Suppressor macrophage treated with lipopolysaccharide for 4 hours (primary cell): ENCODE data around the gene ARHGAP12.
"Not testable (repeated sequence)": the region's sequence is repeated elsewhere in the genome, so short reads cannot be mapped to it uniquely, and the experiment has no call there.

ENCODE experiments used
- DNase-seq: peaks from one replicate; pipeline ENCODE4 v3.0.0-alpha.2; 2020

The ARHGAP12 gene

DNA sequence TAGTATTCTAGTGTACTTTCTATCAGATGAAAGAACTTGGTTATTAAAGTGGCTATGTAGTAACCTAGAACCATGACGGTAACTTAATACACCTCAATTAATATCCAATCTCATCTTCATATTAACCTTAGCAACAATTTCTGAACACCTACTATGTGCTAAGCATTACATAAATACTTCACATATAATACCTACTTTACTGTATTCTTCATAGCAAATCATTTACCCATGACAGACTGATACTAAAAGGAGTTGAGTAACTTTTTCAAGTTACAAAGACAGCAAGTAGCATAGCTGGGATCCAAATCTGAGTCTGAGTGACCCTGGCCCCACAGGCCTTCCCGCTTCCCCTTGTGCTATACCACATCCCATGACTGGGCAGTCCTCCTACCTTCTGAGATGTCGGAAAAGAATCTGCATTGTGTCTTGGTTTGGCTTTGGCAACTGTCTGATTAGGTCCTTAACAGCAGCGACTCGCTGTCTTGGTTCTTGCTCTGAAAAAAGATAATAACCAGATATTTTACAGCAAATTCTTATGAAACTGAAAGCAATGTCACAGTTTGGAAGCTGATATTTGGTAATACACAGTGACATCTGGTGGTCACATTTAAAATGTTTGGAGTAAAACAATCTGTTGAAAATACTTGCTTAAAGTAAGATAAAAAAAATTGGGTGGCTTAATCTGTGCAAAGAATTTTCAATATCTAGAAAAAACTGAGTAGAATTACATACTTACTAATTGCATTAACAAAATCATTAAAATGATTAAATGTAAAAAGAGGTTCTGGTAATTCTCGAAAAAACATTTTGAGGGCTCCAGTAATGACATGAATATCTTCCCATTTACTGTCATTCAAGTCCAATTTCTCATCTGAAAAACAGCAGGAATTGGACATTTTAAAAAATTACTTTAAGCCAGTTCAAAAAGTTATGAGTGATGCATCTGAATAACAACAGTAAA is 120.1 kb downstream of the ARHGAP12 start:
- peak; percentile 66 for DNase-seq

DNA sequence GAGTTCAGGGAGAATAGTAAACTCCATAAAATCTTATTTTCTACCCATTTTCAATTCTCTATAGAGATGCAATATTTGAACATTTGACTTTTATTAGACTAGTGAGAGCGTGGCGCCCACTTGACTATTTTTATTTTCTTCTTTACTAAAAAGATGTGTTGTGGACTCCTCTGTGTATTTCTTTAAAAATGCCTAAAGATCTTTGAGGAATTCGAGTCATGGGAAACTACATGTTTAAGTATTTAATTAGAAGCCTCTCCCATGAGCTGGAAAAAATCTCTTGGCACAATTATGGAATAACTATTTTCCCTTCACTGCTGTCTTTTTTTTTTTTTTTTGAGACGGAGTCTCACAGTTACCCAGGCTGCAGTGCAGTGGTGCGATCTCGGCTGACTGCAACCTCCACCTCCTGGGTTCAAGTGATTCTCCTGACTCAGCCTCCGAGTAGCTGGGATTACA is 124.2 kb downstream of the ARHGAP12 start:
- no peak for DNase-seq

DNA sequence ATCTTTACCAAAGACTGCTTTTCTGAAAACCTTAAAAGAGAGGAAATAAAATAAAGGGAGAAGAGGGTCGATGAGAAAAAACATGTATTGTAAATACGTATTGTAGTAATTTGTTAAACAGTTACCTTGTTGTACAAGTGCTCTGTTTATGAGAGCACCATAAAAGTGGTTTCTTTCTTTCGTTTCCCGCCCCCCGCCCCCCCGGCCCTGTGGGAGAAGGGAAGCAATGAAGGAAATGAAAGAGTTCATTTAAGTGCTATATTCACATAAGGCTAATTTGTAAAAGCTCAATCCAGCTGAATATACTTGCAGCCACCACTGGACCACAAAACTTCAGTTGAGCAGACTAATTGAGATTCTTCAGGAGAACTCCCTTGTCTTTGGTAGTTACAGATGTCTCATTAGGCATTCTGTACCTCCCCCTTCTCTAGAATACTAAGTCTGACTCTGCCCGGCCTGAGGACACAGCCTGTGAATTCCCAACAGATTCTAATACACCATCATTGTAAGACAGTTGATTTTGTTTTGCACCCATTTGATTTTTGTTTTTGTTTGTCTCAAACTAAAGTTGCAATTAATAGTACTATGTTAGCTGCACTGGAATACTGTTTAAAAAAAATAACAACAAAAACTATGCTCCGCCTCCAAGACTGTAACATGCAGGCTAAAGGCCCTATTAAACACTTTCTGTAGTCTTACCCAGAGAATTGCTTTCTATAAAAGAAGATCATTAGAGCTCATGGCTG is 124.9 kb downstream of the ARHGAP12 start:
- DNase-seq: no peak

DNA sequence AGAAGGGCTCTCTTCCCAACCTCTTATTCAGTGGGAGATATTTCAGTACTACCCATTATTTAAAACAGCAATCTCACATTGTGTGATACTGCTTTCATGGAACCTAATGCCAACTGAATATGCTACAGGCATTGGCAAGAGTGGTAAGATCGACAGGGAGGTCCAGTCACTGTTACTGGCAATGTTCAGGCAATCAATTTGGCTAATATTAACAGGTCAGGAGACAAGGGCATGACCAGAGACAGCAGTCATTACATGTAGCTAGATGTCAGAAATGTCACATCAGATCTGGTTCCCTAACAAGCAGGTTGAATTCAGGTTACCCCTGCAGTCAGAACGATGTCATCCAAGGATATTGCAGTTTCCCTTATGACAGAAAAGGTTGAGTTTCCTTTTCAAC is 129.4 kb downstream of the ARHGAP12 start:
- DNase-seq: peak; percentile 4

DNA sequence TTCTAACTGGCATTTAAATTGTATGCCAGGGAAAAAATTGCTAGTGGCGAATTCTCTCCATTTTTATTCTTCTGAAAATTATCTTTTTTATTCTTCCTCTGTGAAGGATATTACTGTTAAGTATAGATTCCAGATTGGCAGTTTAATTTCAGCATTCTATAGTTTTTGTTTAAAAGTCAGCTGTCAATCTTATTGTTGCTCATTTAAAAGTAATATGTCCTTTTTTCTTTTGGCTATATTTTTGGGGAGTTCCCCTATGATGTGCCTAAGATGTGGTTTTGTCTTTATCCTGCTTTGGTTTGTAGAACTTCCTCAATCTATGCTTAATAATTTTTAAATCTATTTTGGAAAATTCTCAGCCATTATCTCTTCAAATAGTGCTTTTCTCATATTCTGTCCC is 135.9 kb downstream of the ARHGAP12 start:
- peak; percentile 11 for DNase-seq

DNA sequence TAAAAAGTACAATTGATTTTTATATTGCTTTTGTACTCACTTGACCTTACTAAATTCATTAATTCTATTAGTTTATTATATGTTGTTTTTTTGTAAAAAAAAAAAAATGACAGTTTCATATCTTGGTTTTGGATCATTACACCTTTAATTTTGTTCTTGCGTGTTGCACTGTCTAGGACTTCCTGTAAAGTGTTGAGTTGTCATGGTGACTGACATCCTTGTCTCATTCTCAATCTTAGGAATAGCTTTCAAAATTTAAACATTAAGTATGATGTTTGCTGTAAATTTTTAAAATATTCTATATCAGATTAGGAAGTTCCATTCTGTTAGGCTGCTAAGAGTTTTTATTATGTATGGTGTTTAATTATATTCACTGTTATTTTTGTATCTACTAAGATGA is 139.1 kb downstream of the ARHGAP12 start:
- no peak for DNase-seq

DNA sequence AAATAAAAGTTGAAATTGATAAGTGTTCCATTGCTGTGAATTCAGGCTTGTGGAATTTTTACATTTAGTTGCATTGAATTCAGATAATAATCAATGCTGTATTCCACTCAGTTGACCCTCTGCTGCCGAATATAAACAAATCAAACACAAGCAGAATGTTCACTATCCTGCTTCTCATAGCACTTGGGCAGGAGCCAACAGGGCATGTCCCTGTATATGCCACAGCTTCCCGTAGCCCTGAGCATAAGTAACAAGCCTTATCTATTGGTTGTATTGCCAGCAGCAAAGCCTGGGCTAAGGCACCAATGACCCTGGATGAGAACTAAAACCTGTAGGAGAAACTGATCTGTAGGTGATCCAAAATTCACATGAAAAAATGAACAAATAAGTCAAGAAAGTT is 145.9 kb downstream of the ARHGAP12 start:
- no peak for DNase-seq

DNA sequence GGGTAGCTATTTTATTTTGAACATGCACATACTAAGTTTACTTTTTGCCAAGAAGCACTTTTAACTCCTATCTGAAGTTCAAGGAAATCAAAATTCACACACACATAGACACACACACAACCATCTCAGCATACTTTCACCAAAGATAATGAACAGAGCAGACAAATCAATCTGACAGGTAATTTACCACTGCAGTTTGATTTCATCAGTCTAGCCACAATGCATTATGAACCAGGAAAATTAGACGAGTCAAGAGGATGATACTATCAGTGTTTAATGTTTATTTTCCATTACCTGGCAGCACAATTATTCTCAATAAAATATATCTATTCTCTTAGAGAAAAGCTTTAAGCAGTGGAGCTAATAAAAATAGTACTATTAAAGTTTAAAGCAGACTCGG is 147.9 kb downstream of the ARHGAP12 start:
- DNase-seq: no peak

DNA sequence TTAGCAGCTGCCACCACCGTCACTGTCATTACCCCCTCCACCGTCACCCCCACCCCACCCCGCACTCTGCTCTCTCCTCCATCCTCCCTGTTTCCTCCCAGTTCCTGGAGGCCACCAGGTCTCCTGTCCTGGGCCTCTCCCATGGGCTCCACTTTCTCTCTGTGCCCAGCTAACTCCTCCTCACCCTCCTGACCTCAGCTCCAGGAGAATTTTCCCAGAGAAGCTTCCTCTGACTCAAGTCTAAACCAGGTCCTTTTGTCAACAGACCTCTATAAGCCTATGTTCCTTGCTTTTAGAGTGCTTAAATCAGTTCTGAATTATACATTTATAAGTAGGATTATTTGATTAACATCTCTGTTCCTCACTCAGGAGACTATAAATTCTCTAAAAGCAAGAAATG is 150.0 kb downstream of the ARHGAP12 start:
- DNase-seq: no peak

DNA sequence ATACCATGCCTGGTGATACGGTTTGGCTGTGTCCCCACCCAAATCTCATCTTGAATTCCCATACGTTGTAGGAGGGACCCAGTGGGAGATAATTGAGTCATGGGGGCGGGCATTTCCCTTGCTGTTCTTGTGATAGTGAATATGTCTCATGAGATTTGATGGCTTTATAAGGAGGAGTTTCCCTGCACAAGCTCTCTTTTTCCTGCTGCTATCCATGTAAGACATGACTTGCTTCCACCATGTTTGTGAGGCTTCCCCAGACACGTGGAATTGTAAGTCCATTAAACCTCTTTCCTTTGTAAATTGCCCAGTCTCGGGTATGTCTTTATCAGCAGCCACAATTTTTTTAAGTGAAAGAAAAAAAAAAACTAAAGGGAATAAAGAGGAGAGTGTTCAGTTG is 152.5 kb downstream of the ARHGAP12 start:
- no peak for DNase-seq

DNA sequence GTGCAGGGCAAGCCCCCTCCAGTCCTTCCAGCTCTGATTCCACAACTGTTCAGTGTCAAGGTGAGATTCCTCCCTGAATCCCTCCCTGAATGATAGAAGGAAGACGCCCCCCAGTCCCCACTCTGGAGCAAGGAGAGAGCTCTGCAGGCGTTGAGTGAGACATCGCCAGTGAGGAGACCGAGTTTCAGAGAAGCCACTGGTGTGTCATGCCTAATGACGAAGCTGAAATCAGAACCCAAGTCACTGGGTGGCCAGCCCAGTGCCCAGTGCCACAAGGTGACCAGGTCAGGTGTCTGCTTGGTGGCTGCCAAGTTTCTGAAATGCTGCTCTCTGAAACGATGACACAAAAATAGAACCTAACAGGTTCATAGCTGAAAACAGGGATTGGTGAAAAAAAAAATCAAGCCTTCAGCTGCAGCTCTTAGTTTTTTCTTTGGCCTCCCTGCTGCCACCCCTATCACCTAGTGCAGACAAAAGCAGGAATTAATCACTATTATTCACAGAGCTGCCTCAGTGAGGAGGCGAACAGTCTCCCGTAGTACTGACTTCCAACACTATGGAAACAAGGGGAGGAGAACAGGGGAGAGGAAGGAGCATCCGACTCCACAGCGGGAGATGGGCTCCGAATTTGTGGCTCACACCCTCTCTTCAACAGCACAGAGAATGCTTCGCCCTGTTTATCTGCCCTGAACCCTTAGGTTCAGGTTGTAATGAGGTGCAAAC is 153.5 kb downstream of the ARHGAP12 start:
- DNase-seq: no peak

DNA sequence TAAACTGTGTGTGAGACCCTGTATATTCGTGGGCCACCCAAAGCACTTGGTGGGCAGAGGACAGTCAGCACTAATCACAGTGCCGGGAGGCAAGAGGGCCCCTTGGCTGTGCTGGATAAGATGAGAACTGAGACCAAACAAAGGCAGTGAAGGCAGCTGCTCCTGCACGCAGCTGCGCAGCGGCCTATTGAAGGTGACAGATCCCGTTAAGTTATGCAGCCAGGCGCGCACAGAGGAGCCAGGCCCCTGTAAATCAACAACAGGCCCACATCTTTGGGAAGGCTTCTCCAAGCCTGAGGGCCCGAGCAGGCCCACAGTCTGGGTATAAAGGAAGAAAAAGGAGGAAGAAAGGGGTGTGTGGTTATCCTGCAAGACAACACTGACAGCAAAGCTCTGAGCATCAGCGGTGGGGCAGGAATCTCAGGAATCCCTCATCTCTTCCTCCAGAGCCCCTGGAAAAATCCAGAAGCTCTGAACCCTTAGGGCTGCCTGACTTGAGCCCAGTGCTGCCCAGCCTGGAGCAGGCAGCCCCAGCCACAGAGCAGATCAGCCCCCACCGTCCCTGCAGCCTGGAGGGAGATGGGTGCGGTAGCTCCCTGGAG is 154.2 kb downstream of the ARHGAP12 start:
- DNase-seq: no peak

DNA sequence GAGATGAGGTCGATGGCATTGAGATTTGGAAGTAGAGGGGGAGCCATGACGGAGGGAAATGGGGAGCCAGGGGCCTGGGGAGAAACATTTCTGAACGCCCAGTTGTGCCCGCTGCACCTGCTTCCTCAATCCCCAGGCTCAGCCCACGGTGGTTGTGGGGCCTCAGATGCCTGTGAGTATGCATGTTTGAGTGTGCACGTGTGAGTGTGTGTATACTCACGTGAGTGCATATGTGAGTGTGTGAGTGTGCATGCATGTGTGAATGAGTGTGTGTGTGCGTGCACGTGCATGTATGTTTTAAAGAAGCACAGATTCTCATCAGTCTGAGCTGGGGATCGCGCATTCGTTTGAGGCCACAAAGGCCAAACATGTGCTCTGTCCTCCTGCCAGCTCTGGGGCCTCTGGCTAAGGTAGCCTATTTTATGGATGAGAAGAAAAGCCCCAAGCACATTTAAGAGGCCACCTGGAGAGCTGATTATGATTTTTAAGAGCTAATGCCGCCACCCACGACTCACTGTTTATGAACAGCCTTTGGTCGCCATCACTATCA is 154.8 kb downstream of the ARHGAP12 start:
- DNase-seq: no peak

DNA sequence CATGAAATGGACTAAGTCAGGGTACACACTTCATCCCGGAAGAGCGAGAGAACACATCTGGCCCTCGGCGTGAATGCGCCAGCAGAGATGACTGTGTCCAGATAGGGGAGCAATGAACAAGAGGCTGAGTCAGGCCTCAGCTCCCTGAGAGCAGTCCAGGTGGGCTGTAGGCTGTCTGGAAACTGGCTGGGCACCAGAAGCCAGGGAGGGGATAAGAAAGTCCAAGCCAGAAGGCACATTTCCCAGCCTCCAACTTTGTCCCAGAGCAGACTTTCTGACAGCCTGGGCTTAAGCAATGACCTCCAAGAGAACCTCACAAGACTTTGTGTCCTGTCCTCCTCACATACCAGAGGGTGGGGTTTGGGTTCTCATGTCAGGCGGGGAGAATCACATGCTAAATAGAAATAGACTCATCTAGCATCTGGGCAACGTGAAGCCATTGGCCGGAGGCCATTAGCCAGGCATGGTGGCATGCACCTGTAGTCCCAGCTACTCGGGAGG is 157.2 kb downstream of the ARHGAP12 start:
- no peak for DNase-seq

DNA sequence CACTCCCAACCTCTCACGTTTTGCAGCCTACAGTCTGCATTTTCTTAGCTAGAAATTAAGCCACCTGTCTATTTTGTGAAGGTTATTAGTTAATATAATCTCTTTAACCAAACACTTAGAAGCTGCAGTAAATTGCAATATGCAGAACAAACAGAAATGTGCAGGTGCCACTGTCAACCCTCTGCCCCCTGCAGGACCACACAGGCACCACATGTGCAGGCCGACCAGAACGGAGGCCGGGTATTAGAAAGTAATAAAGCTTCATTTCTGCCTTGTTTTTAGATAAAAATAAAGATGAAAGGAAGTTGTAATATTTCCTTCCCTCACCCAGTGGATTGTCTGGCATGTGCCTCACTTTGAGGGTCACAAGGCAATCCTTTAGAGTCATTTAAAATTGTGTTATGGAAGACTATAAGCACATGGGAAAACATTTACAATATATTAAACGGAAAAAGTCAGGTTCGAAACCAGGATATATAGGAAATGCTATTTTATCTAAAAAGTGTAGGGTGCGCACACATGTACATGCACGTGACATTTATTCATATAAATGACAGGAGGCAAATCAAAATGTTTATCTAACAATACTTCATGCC is 158.2 kb downstream of the ARHGAP12 start:
- peak; percentile 68 for DNase-seq

DNA sequence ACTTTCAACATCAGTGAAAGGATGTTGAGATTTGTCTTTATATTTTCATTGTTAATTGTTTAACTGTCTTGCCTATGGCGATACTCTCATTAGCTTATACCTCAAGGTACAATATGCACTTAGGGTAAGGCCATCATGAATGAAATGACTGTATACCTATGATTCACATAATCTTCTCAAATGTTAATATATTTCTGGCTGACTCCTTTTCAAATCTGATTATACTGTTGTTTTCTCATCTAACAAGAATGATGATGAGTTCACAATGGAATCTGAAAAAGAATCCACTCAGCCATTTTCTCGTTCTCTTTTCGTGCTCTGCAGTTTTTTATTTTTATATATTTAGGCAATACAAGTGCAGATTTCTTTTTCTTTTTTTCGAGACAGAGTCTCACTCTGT is 159.1 kb downstream of the ARHGAP12 start:
- no peak for DNase-seq

DNA sequence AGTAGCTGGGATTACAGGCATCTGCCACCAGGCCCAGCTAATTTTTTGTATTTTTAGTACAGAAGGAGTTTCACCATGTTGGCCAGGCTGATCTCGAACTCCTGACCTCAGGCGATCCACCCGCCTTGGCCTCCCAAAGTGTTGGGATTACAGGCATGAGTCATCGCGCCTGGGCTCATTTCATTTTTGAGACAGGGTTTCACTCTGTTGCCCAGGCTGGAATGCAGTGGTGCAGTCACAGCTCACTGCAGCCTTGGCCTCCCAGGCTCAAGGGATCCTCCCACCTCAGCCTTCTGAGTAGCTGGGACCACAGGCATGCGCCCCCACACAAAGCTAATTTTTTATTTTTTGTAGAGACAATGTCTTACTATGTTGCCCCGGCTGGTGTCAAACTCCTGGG is 159.7 kb downstream of the ARHGAP12 start:
- not testable (repeated sequence) for DNase-seq

DNA sequence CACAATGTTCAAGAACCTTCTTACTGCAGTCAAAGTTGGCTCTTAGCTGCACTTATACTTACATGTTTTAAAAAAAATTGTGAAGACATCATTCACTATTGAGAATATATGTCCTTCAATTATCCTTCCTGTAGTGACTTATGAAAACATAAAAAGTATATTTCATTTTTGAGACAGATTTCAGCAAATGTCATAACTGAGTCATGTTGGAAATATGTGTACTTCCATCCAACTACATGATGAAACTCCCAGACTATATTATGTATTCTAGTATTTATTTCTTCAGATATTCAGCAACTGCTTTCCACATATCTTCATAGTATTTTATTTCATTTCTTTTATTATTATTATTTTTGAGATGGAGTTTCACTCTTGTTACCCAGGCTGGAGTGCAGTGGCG is 160.2 kb downstream of the ARHGAP12 start:
- DNase-seq: no peak

DNA sequence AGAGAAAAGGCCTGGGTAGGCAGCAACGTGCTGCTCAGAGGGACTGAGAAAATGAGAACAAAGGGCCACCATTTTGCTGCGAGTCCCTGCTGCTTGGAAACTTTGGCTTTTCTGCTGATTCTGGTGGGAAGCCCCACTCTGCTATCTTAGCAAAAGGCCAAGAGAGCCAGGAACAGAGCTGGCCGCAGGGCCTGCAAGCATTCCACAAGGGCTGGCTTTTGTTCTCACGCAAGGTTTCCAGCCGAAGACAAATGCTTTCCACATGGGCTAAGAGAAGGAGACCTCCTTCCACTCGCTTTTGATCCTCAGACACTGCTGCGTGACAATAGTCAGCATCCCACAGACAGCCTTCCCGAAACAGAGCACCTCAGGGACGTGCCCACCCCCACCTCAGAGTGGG is 163.1 kb downstream of the ARHGAP12 start:
- no peak for DNase-seq

DNA sequence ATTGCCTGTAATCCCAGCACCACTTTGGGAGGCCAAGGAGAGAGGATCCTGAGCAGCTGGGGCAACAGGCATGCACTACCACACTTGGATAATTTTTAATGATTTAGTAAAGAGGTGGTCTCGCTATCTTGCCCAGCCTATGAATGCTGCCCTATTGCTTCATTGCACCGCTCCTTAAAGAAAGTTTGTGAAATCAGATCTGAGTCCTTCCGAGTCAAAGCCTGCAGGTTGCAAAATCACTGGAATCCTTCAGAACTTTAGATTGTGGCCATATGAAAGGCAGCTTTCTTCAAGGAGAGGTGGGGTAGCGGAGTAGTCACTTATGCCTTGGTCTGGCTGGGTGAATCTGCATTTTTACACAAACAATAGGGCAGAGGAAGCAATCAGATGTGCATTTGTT is 166.3 kb downstream of the ARHGAP12 start:
- DNase-seq: no peak

DNA sequence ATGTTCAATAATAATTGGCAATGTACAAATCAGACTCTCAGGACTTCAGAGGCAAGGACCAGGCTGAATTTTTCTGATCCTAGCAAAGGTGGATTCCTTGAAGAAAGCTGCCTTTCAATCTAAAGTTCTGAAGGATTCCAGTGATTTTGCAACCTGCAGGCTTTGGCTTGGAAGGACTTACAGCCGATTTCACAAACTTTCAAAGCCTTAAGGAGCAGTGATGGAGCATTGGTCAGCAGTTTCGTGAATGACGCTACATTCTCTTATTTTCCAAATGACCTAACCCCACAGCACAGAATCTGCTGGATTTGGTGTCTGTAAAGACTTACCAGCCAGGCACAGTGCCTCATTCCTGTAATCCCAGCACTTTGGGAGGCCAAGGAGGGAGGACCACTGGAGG is 167.5 kb downstream of the ARHGAP12 start:
- no peak for DNase-seq

DNA sequence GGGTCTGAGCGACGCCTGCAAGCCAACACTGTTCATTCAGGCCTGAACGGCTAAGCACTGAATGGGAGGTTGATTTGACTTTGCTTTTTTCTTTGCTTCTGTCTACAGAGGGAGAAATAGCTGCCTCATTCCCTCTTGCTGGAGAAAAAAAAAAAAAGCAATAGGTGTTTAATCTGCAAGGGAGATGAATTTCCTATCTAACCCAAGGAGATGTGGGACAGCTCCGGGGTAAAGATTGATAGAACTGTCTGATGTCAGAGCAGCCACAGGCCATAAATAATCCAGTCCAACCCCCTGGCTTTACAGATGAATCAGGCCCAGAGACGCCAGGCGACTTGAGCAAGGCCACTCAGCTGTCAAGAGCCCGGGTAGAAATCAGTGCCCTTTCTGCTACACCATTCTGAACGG is 168.0 kb downstream of the ARHGAP12 start:
- DNase-seq: no peak
